Upper lobe of right lung (tissue), 1 donor: ENCODE measurements around the gene RIMKLB. TPM values are rescaled to one million over a fixed set of nuclear protein-coding genes. Genes with fewer than 3 reads are reported as not detected.
"Not testable (repeated sequence)": the region's sequence is repeated elsewhere in the genome, so short reads cannot be mapped to it uniquely, and the experiment has no call there.

ENCODE experiments used
- ATAC-seq: fragments of 200-7000 bp; cut with Tn5 transposase; one replicate; pipeline ENCODE4 v1.9.1; 2020; ENCODE audit warnings: mild to moderate bottlenecking, moderate library complexity
- DNase-seq: peaks from one replicate; pipeline ENCODE4 v3.0.0-alpha.2; 2020
- H3K27ac ChIP-seq: fragments of 200-600 bp; one replicate; pipeline ENCODE4 v1.8.0; 2022
- H3K27me3 ChIP-seq: fragments of 200-600 bp; one replicate; pipeline ENCODE4 v1.8.0; 2022; ENCODE audit warnings: mild to moderate bottlenecking
- H3K36me3 ChIP-seq: fragments of 200-600 bp; one replicate; pipeline ENCODE4 v1.8.0; 2022
- H3K4me1 ChIP-seq: fragments of 200-600 bp; one replicate; pipeline ENCODE4 v1.8.0; 2022
- H3K4me3 ChIP-seq: fragments of 200-600 bp; one replicate; pipeline ENCODE4 v1.8.0; 2022; ENCODE audit warnings: mild to moderate bottlenecking
- H3K9me3 ChIP-seq: fragments of 200-600 bp; one replicate; pipeline ENCODE4 v1.8.0; 2022
- intact Hi-C: fragments of 100-400 bp; cut with DNase I; formaldehyde crosslinking; loops from one replicate; pipeline ENCODE4 v1.11.0; 2022
- total RNA-seq: library from RNA; stranded (reverse); fragmentation: NEBNext Ultra II Directional; extraction: Animal tissue kit (Norgen Biotek cat#: 25700); gene quantifications from one replicate; pipeline ENCODE4 v1.2.1, GENCODE V29; 2021
- TF ChIP-seq, protein P1 (sequence below): fragments of 200-600 bp; IDR thresholded peaks from one replicate; pipeline ENCODE4 v1.8.0; 2022; ENCODE audit warnings: antibody characterized with exemption
- donor health status: DM: no; HTN: yes; CAD: no; lungs with severe emphysema.

The RIMKLB gene
- total RNA-seq, 1 donor from 2014 or later: 32.0 TPM

DNA sequence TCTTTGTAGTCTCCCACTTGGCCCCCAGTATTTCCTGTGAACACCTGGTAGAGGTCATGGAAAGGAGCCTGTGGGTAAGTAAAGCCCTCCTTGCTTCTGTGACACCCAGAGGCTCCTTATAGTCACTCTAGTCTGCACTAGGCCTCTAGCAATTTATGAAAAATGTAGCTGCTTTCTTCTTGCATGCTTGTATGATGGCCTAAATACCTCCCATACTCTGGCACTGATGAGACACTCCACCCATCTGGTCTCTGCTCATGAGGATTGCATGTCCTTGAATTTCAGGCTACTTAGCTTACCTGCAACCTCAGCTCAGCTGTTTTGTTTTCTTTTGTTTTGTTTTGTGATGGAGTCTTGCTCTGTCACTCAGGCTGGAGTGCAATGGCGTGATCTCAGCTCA is 120.1 kb downstream of the RIMKLB start:
- no peaks in the 10 kb centered on the region for H3K4me1 ChIP-seq
- TF ChIP-seq, protein P1, sequence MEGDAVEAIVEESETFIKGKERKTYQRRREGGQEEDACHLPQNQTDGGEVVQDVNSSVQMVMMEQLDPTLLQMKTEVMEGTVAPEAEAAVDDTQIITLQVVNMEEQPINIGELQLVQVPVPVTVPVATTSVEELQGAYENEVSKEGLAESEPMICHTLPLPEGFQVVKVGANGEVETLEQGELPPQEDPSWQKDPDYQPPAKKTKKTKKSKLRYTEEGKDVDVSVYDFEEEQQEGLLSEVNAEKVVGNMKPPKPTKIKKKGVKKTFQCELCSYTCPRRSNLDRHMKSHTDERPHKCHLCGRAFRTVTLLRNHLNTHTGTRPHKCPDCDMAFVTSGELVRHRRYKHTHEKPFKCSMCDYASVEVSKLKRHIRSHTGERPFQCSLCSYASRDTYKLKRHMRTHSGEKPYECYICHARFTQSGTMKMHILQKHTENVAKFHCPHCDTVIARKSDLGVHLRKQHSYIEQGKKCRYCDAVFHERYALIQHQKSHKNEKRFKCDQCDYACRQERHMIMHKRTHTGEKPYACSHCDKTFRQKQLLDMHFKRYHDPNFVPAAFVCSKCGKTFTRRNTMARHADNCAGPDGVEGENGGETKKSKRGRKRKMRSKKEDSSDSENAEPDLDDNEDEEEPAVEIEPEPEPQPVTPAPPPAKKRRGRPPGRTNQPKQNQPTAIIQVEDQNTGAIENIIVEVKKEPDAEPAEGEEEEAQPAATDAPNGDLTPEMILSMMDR: no peak
- DNase-seq: no peak
- H3K27ac ChIP-seq: no peak overlapping the region
- peak; percentile 47 for ATAC-seq
- no peaks in the 10 kb centered on the region for H3K27me3 ChIP-seq
- no peak overlapping the region for H3K4me3 ChIP-seq
- intact Hi-C loops: no loop called here
- H3K36me3 ChIP-seq: no peaks in the 10 kb centered on the region
- H3K9me3 ChIP-seq: no peaks in the 10 kb centered on the region

DNA sequence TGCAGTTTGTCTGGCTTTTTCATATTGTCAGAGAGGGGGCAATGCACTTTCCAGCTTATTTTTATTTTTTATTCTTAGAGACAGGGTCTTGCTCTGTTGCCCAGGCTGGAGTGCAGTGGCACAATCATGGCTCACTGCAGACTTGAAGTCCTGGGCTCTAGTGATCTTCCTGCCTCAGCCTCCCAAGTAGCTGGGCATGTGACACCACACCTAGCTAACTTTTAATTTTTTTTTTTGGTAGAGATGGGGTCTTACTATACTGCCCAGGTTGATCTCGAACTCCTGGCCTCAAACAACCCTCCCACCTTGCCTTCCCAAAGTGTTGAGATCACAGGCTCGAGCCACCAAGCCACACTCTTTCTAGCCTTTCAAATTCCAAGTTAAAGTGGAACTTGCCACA is 120.7 kb downstream of the RIMKLB start:
- no peaks in the 10 kb centered on the region for H3K36me3 ChIP-seq

DNA sequence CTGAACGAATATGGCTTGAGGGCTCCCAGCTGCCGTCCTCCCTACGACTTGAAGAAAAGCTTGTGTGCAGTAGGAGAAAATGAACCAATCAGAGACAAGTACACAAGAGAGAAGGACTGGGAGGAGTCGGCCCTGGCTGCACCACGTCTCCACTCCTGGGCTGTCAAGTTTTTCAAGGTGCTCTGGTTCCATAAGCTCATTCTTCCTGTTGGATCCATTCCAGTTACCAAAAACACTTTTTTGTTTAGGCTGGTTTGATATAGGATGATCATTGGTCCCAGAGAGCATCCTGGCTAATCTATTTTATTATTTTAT is 121.8 kb downstream of the RIMKLB start:
- no peak for DNase-seq
- peak; percentile 63 for ATAC-seq
- H3K9me3 ChIP-seq: no peaks in the 10 kb centered on the region
- H3K27ac ChIP-seq: no peak overlapping the region
- H3K27me3 ChIP-seq: no peaks in the 10 kb centered on the region
- no peaks in the 10 kb centered on the region for H3K36me3 ChIP-seq
- H3K4me1 ChIP-seq: no peaks in the 10 kb centered on the region
- H3K4me3 ChIP-seq: no peak overlapping the region
- TF ChIP-seq, protein P1: no peak
- intact Hi-C loops: no loop called here

More for the DNA sequence above, 120.7 kb downstream of the RIMKLB start:
- Histone ChIP-seq H3K9me3 (no peaks in the 10 kb centered on the region), H3K27ac (no peak overlapping the region), H3K4me3 (no peak overlapping the region), H3K27me3 (no peaks in the 10 kb centered on the region), H3K4me1 (no peaks in the 10 kb centered on the region)
- no peak for DNase-seq
- intact Hi-C loops: no loop called here
- TF ChIP-seq, protein P1: no peak
- ATAC-seq: no peak

DNA sequence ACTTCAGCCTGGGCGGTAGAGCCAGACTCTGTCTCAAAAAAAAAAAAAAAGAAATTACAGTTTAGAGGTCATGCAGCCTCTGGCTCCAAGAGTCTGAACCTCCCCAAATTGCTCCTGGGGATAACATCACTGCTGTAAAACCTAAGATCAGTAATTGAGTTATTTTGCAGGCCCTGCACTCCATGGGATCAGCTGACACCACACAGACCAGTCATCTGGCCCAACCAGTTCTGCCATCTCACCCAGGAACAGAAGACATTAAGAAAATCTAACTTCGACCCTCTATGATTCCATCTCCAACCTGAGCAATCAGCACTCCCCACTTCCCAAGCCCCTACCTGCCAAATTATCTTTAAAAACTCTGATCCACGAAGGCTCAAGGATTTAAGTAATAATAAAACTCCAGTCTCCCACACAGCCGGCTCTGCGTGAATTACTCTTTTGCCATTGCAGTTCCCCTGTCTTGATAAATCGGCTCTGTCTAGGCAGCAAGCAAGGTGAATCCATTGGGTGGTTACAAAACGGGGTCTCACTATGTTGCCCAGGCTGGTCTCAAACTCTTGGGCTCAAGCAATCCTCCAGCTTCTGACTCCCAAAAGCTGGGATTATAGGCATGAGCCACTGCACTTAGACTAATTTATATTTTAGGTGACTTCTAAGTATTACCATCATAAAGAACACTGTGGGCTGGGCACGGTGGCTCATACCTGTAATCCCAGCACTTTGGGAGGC is 123.1 kb downstream of the RIMKLB start:
- H3K9me3 ChIP-seq, ATAC-seq, H3K36me3 ChIP-seq, H3K4me1 ChIP-seq, DNase-seq, H3K4me3 ChIP-seq, H3K27me3 ChIP-seq, H3K27ac ChIP-seq: not testable (repeated sequence)
- intact Hi-C loops: loop anchor here (10.0 kb wide), 1 partner anchor 136 kb away; no protein-coding TSS in a partner anchor

DNA sequence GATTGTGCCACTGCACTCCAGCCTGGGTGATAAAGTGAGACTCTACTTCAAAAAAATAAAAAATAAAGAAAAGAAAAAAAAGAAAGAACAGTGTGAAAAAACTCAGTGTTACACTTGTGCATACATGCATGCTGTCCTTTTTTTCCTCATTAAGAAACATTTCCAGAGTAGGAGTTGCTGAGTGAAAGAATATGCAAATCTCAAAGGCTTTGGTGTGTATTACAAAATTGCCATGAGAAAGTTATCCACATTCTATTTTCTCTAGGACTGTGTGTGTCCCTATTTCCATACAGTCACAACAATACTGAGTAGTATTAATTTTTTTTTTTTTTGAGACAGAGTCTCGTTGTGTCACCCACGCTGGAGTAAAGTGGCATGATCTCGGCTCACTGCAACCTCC is 123.8 kb downstream of the RIMKLB start:
- no peak for DNase-seq
- no peaks in the 10 kb centered on the region for H3K9me3 ChIP-seq
- peaks cover 4% of the 10 kb centered on the region for H3K27me3 ChIP-seq
- no peaks in the 10 kb centered on the region for H3K36me3 ChIP-seq
- no peak overlapping the region for H3K4me3 ChIP-seq
- no peaks in the 10 kb centered on the region for H3K4me1 ChIP-seq
- intact Hi-C loops: loop anchor here (10.0 kb wide), 1 partner anchor 137 kb away; no protein-coding TSS in a partner anchor
- no peak overlapping the region for H3K27ac ChIP-seq
- ATAC-seq: no peak
- TF ChIP-seq, protein P1: no peak

DNA sequence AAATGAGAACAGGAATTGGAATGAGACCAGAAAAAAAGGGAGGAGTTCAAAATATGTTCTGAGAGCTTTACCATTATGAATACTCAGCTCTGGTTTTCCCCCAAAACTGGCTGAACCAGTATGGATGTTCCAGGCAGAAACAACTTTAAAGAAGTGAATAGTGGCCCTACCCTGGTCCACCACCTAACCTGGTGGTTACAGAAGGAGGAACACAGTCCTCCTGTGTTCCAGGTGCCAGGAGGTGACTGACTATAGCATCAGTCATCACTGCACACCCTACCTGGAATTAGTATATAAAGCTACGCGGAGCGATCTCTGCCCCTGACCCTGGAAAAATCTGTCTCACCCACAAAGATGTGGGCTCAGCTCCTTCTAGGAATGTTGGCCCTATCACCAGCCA is 124.5 kb downstream of the RIMKLB start, which contains the start of gene A2ML1:
Gene A2ML1, plus strand, starts transcription at position 324 of the 400 bp plus-strand sequence. Its CDS starts 31 bp downstream, at position 355.
- no peak within 1 kb of the TSS for H3K4me3 ChIP-seq
- peaks cover 4% of the 10 kb centered on the region for H3K27me3 ChIP-seq
- H3K27ac ChIP-seq: no peak within 1 kb of the TSS
- TF ChIP-seq, protein P1: no peak
- no peaks in the 10 kb centered on the region for H3K36me3 ChIP-seq
- intact Hi-C loops: loop anchor here (10.0 kb wide), 1 partner anchor 137 kb away; no protein-coding TSS in a partner anchor
- no peaks in the 10 kb centered on the region for H3K9me3 ChIP-seq
- ATAC-seq: peak; percentile 15
- no peak for DNase-seq
- H3K4me1 ChIP-seq: no peaks in the 10 kb centered on the region
